Activated T-helper 1 cell treated with Interleukin-2 at 50 U/mL for 16 hours (primary cell): ENCODE results near the gene SLCO4C1.
"Not testable (repeated sequence)": the region's sequence is repeated elsewhere in the genome, so short reads cannot be mapped to it uniquely, and the experiment has no call there.

Experiments
- DNase-seq: peaks from one replicate; pipeline ENCODE4 v3.0.0-alpha.2; 2020; ENCODE audit warnings: low read depth

SLCO4C1 gene, protein sequence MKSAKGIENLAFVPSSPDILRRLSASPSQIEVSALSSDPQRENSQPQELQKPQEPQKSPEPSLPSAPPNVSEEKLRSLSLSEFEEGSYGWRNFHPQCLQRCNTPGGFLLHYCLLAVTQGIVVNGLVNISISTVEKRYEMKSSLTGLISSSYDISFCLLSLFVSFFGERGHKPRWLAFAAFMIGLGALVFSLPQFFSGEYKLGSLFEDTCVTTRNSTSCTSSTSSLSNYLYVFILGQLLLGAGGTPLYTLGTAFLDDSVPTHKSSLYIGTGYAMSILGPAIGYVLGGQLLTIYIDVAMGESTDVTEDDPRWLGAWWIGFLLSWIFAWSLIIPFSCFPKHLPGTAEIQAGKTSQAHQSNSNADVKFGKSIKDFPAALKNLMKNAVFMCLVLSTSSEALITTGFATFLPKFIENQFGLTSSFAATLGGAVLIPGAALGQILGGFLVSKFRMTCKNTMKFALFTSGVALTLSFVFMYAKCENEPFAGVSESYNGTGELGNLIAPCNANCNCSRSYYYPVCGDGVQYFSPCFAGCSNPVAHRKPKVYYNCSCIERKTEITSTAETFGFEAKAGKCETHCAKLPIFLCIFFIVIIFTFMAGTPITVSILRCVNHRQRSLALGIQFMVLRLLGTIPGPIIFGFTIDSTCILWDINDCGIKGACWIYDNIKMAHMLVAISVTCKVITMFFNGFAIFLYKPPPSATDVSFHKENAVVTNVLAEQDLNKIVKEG

DNA sequence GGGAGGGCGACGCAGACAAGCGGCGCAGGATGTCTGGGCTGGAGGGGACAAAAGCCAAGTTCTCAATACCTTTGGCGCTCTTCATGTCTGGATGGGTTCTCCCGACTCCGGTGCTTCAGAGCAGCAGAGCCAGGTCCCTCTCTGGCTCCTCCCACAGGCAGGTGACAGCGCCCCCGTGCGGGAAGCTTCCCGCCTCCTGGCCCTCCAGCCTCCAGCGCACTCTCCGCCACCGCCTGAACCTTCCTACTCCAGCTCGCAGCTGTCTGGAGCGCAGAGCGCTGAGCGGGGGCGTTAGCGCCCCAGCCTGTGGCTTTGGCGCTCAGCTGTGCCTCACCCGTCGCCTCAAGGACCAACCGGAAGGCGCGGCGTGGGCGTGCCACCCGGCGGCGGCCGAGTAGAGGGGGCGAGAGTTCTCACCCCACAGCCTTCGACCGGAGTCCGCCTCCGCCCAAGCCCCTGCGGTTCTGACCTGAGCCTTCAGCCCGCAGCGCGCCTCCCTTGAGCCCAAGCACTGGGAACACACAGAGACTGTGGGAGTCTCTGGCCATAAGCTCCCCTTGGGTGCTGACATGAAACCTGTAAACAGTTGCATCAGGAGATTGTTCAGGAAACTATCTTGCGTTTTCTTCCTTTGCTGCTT, at the start of gene SLCO4C1:
SLCO4C1 (minus strand) TSS at position 107 of the 640 bp plus-strand sequence; CDS start at position 85, 22 bp downstream.
- DNase-seq, result peak; percentile 59

DNA sequence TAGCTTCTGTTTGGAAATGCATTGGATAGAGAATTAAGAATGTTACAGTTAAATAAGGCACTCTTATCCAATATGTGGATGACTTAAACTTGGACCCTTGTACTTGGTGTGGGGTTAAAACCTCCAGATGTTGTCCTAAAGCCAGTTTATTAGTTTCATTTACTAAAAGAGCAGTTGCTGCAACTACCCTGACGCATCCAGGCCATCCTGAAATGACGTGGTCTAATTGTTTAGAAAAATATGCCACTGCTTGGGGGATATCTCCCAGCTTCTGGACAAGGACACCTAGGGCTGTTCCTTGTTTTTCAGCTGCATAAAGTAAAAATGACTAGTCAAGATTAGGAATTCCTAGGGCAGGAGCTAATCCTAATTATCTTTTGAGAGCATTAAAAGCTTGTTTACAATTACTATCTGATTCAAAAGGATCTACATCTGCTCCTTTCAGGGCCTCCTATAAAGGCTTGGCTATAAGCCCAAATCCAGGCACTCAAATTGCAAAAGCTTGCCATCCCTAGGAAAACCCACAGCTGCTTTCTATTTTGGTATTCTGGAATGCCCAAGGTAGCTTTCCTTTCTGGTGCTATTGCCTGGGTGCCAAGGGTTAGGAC, 45.7 kb upstream of the SLCO4C1 start:
- no peak for DNase-seq

DNA sequence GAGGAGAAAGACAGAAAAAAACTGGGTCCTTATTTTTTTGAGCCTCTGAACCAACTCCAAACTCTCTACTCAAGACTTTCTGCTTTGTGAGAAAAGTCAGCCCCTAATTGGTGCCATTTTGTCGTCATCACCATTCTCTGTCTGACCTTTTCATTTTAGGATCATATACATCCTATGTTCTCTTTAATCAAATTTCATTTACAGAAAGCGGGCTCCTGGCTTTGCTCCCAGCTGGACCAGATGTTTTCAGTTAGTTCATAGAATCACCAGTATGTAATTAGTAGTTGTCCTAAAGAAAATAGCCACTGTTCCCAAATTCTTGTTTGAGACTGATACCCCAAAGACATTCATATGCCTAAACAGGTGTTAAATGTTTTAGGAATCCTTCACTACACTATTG, 28.6 kb upstream of the SLCO4C1 start:
- DNase-seq, result no peak

DNA sequence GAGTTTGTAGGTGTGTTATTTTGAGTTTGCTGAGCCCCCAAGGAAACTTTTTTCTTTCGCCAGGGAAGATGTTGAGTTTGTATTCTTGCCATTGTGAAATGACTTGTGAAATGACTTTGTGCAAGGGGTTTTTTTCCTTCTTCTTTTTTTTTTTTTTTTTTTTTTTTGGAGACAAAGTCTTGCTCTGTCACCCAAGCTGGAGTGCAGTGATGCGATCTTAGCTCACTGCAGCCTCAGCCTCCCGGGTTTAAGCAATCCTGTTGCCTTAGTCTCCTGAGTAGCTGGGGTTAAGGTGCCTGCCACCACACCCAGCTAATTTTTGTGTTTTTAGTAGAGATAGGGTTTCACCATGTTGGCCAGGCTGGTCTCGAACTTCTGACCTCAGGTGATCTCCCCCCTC, 22.7 kb upstream of the SLCO4C1 start:
- DNase-seq, result not testable (repeated sequence)

DNA sequence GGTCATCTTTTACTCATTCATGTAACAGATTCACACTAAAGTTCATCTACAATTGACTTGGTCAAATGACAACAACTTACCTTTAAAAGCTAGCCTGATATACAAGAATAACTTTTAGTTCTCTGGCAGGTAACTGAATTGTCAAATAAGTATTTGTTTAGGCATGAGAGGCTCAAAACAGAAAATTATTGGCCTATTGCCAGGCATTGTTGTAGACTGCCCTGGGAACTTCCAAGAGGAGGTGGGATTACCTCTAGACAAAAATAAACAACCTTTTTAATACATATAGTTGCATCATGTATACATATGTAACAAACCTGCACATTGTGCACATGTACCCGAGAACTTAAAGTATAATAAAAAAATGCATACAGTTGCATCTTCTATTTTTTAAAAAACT, 18.2 kb upstream of the SLCO4C1 start:
- DNase-seq, result no peak

DNA sequence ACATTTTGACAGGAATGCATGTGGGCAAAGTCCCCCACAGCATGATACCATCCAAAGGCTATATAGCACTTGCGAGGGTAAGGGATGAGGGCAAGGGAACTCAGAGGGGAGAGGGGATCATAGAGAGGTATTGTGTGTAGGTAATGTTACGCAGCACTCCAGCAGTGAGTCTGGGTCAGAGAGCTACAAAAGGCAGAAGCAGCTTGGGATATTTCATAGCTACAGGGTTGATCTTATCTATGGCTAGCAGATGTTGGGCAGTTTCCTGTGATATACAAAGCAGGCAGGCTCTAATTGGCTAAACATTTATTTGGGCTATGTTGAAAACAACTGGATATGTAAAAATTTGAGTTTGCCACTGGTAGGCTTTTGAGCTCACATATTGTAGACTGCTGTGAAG, 17.8 kb upstream of the SLCO4C1 start:
- DNase-seq, result no peak

DNA sequence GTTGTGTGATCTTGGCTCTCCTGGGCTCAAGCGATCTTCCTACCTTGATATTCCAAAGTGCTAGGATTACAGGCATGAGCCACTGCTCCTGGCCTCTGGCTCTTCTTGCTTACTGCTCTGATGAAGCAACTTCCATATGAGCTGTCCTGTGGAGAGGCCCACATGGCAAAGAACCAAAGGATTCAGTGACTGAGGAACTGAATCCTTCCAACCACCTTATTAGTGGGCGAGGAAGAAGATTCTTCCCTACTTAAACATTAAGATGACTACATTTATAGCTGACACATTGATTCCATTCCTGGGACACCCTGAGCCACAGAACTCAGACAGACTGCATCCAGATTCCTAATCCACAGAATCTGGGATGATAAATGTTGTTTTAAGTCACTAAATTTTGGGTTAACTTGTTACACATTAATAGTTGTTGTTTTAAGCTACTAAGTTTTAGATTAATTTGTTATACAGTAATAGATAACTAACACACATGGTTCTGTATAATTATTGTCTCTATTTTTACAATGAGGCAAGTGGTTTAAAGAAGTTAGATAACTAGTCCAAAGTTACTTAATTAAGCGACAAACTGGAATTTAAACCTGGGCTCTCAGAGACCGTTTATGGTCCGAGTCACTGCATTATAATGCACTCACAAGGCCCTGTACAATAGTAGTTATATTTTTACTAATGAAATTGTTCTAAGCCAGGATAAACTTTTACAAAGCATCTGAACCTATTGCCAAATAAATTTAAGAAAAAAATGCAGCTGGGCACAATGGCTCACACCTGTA, 16.7 kb upstream of the SLCO4C1 start:
- DNase-seq, result no peak

DNA sequence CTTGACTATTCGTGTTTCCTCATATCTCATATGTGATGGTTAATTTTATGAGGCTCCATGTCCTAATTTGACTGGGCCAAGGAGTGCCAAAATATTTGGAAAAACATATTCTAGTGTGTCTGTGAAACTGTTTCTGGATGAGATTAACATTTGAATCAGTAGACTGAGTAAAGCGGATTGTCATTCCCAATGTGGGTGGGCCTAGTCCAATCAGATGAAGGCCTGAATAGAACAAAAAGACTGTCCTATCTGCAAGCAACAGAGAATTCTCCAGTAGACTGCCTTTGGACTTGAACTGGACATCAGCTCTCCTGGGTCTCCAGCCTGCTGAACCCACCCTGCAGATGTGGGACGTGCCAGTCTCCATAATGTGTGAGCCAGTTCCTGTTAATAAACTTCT, 13.5 kb upstream of the SLCO4C1 start:
- no peak for DNase-seq

DNA sequence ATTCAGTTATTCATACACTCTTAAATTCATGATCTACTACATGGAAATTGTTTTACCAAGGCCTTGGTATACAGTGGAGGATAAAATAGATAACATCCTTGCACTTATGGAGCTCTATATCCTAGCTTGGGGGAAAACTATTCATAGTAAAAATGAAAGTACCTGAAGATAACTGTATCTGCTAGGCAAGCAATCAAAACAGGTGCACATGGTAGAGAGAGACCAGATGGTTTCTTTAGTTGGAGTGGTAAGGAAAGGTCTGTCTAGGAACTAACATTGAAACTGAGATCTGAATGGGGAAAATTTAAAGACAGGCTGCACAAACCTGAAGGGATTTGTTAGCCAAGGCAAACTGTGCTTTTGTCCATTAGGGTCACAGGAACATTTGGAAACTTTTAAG, 11.1 kb upstream of the SLCO4C1 start:
- no peak for DNase-seq

DNA sequence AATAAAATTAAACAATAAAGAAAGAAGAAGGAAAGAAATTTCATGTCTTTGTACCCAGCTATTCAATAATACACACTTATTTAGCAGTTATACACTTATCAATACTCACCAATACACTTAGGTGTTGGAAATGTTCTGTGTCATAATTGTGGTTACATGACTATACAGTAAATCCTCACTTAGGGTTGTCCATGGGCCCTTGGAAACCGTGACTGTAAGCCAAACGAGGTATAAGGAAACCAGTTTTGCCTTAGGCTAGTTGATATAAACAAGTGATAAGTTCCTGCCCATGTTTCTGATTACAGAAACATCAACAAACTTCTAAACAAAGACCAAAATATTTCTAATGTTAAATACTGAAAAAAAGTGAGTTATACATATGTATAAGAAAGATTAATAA, 10.0 kb upstream of the SLCO4C1 start:
- DNase-seq, result no peak

DNA sequence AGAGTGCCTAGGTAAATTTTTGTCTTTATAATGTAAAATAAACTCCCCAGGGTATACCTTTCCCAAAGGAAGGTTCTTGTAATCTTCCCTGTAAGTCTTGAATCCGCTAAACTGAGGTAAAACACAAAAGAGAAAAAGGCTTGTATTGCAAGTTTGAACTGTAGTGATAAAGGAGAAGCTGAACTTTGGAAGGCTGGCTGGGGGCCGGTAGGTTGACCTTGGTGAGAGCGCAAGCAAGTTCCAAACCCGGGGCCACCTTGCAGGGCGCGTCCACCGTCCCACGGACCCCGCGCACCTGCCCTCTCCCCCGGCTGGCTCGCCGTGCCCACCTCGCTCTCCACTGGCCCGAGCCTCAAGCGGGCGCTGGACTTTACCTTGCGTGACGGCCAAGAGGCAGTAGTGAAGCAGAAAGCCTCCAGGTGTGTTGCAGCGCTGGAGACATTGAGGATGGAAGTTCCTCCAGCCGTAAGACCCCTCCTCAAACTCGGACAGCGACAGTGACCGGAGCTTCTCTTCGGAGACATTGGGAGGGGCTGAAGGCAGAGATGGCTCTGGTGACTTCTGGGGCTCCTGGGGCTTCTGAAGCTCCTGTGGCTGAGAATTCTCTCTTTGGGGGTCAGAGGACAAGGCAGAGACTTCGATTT, 428 bp downstream of the SLCO4C1 start:
- DNase-seq, result no peak

DNA sequence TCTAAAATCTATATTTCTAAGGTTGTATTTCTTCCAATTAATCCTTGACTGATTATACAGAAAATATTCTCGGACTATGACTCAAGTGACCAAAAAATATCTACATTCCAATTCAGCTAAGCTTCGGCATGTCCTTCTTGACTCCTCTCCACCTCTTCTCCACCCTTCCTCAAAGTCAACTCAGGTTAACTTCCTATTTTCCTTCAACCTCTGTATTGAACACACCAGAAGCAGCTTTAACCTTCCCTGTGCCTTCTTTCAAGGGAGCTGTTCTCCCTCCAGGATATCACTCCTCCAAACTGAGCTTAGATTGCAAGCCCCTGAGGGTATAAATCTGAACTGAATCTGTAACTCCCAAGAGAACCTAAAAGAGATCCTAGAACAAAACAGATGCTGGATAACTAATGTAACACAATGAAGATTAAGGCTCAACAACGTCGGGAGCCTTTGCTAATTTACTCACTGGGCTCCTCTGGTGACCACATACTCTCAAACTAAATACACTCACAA, 1.1 kb downstream of the SLCO4C1 start:
- DNase-seq, result no peak

DNA sequence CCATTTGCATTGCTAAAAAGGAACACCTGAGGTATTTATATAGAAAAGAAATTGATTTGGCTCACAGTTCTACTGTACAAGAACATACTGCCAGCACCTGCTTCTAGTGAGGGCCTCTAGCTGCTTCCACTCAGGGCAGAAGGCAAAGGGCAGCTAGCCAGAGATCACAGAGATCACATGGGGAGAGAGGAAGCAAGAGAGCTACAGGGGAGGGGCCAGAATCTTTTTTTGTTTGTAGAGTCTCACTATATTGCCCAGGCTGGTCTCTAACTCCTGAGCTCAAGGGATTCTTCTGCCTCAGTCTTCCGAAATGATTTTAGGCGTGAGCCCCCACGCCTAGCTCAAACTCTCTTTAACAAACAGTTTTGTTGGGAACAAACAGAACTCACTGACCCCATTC, 6.1 kb downstream of the SLCO4C1 start:
- no peak for DNase-seq

DNA sequence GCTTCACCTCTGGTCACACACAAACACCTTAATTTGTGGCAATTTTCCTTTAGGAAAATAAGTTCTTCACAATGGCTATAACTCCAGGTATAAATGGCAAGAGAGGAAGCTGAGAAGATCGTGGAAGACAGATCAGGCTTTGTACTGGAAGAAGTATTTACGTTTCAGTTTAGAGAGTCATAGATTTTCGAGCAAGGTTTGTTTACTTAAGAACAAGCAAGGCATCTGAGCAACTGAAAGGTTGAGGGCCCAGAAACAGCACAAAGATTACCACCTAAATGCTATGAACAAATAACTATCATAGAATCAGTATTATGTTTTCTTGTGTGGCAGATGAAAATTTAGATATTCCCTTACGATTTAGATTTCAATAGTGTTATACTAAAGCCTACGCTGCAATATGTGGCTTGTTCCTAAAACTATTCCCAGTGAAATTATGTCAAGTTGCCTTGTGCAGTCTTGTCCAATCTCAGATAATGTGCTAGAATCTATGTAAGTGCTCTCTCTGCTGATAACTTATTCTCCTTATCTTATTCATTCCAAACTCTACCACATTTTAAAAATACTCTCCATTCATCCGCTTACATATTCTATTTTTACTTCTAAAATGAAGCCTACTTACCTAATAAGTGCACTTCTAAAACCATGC, 6.7 kb downstream of the SLCO4C1 start:
- DNase-seq, result no peak

DNA sequence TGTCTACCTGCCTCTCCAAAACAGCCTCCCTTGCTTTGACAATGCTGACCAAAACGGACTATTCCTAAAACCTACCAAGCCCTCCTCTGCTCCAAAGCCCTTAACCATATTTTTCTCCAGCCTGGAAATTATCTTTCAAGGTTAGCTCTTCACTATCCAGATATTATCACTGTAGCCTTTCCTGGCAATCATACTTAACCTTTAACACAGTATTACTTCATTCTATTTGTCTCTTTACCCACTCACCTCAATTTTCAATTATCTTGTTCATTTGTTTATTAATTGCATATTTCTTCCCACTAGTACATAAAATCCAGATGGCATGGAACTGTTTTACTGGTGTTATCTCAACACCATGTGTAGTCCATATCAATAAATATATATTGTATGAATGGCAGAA, 7.5 kb downstream of the SLCO4C1 start:
- DNase-seq, result no peak

DNA sequence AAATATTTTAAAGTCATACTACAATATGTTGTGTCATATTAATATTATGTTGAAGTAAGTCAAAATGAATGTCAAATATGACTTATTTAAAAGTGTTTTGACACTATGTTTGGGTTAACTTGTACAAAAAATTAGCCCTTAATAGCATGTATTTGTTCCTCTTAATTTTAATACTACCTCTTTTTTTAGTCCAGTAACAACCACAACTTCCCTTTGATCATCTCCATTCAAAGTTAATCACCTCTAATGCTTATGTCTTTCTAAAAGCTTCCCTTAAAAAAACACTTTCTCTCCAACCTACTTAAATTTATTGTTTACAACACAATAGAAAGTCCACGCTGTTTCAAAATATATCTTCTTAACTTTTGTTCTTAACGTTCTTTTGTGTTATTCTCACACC, 9.6 kb downstream of the SLCO4C1 start:
- no peak for DNase-seq

DNA sequence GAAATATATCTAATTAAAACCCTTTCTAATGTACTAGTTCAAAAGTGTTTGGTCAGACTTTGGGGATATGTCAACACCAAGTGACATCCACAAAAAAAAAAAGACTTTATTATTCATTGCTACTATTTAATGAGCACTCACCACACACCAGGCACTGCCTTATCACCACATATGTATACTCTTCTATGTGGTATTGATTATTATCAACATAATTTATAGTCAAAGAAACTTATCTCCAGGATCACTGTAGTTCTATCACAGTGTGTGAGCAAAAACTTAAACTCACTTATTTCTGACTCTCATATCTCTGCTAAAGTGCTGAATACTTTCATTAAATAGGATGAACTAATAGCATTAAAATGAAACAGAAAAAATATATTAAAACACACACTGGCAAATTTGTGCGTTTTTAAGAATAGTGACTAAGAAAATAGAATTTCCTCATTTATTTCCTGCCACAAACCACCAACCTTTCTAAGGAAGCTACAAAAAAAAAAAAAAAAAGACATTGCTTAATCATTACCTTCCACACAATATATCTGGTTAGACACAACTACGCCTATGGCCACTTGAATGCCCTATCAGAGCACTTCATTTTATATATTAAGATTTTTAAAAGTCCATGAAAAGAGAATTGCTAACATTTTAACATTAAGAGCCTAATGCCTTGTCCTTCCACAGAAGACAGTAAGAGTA, 12.8 kb downstream of the SLCO4C1 start:
- no peak for DNase-seq

DNA sequence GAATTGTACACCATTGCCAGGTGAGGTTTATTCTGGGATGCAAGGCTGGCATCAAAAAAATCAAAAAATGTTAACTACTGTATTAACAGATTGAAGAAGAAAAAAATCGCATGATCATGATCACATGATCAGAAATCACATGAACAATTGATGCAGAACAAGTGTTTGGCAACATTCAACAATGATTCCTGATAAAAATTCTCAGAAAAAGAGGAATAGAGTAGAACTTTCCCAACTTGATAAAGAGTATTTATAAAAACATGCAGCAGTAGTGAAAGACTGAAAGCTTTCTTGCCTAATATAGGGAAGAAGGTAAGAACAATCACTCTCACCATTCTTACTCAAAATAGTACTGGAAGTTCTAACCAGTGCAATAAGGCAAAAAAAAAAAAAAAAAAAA, 16.4 kb downstream of the SLCO4C1 start:
- no peak for DNase-seq

DNA sequence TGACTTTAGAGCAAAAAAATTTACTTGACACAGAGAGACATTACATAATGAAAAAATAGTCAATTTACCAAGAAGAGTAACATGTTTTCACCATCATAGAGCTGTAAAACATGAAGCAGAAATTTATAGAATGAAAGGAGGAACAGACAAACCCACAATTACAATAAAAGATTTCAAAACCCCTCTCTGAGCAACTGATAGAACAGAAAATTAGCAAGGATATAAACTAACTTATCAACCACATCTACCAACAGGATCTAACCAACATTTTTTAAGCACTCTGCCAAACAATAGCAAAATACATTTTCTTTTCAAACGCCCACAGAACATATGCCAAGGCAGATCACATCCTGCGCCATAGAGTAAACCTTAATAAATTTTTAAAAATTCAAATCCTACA, 17.9 kb downstream of the SLCO4C1 start:
- no peak for DNase-seq

DNA sequence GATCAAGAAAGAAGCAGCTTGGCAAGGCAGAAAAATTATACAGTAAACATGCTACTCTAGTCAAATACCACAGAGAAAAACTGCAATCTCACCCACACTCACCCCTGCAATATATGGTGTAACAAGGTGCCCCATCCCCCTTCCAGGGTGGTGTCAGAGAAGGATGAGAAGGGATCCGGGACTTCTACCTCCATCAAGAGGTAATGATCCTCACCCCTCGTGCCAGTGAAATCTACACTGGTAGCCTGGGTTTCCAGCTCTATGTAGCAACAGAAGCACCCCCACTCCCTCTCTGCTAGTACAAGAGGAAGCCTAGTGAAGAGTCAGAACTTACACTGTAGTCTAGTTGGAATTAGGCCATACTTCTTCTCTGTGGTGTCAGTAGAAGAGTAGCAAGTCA, 18.9 kb downstream of the SLCO4C1 start:
- no peak for DNase-seq
